Astrocyte (in vitro differentiated cells and primary cell): ENCODE results near the gene PBRM1. TPM values are rescaled to one million over a fixed set of nuclear protein-coding genes. Genes with fewer than 3 reads are reported as not detected.

ENCODE experiments used
- DNase-seq: peaks from one replicate; pipeline ENCODE4 v3.0.0-alpha.2; 2010; ENCODE audit warnings: low read depth
- FAIRE-seq: peaks from 2 replicates; lab custom pipeline; 2011; peaks lifted over from hg19 to GRCh38; lab: Jason Lieb, UNC
- H2AFZ ChIP-seq: 2 replicates; pipeline ENCODE4 v1.6.0; 2012; ENCODE audit warnings: low read depth, low read length, inconsistent platforms
- H3K27ac ChIP-seq: 2 replicates; pipeline ENCODE4 v1.5.1; 2011; ENCODE audit warnings: low read depth, low read length, inconsistent platforms
- H3K27me3 ChIP-seq: 2 replicates; pipeline ENCODE4 v1.6.0; 2011; ENCODE audit warnings: low read length, inconsistent platforms; ENCODE audit not compliant: insufficient read depth
- H3K36me3 ChIP-seq: 2 replicates; pipeline ENCODE4 v1.5.1; 2011; ENCODE audit warnings: low read length, inconsistent platforms; ENCODE audit not compliant: insufficient read depth
- H3K4me1 ChIP-seq: 2 replicates; pipeline ENCODE4 v1.5.1; 2011; ENCODE audit warnings: low read length, inconsistent platforms; ENCODE audit not compliant: insufficient read depth
- H3K4me2 ChIP-seq: 2 replicates; pipeline ENCODE4 v1.6.0; 2012; ENCODE audit warnings: low read length, inconsistent platforms
- H3K4me3 ChIP-seq: 2 replicates; pipeline ENCODE4 v1.5.1; 2011; ENCODE audit warnings: low read depth, mild to moderate bottlenecking, low read length, inconsistent platforms; ENCODE audit not compliant: insufficient read depth
- H3K79me2 ChIP-seq: 2 replicates; pipeline ENCODE4 v1.6.0; 2012; ENCODE audit warnings: mild to moderate bottlenecking, low read length, inconsistent platforms; ENCODE audit not compliant: insufficient read depth
- H3K9ac ChIP-seq: 2 replicates; pipeline ENCODE4 v1.6.0; 2012; ENCODE audit warnings: mild to moderate bottlenecking, low read length, inconsistent platforms
- H3K9me3 ChIP-seq: 2 replicates; pipeline ENCODE4 v1.5.1; 2012; ENCODE audit warnings: low read depth, mild to moderate bottlenecking, low read length, inconsistent platforms; ENCODE audit not compliant: insufficient read depth
- H4K20me1 ChIP-seq: 2 replicates; pipeline ENCODE4 v1.6.0; 2012; ENCODE audit warnings: low read length, inconsistent platforms; ENCODE audit not compliant: insufficient read depth
- H3K27ac Mint-ChIP-seq: one replicate; pipeline ENCODE4 v1.8.0; 2021; ENCODE audit warnings: mild to moderate bottlenecking, mixed read lengths; ENCODE audit not compliant: unreplicated experiment
- H3K27me3 Mint-ChIP-seq: one replicate; pipeline ENCODE4 v1.8.0; 2021; ENCODE audit warnings: low read depth, mixed read lengths; ENCODE audit not compliant: unreplicated experiment
- H3K36me3 Mint-ChIP-seq: one replicate; pipeline ENCODE4 v1.8.0; 2021; ENCODE audit warnings: low read depth, mixed read lengths; ENCODE audit not compliant: unreplicated experiment
- H3K4me1 Mint-ChIP-seq: one replicate; pipeline ENCODE4 v1.8.0; 2021; ENCODE audit warnings: low read depth, mixed read lengths; ENCODE audit not compliant: unreplicated experiment
- H3K4me3 Mint-ChIP-seq: one replicate; pipeline ENCODE4 v1.8.0; 2021; ENCODE audit warnings: mild to moderate bottlenecking, moderate library complexity, mixed read lengths; ENCODE audit not compliant: unreplicated experiment
- H3K9me3 Mint-ChIP-seq: one replicate; pipeline ENCODE4 v1.8.0; 2021; ENCODE audit warnings: mild to moderate bottlenecking, mixed read lengths; ENCODE audit not compliant: unreplicated experiment
- EZH2 ChIP-seq: IDR thresholded peaks from 2 replicates; pipeline ENCODE4 v1.6.1; 2012; ENCODE audit warnings: mild to moderate bottlenecking, low read length, inconsistent platforms; ENCODE audit not compliant: insufficient read depth
- total RNA-seq: library from RNA; stranded (reverse); gene quantifications from 2 replicates; pipeline ENCODE4 v1.2.1, GENCODE V29; 2021
- TF ChIP-seq, protein P1 (sequence below): IDR thresholded peaks from 2 replicates; pipeline ENCODE4 v1.5.1; 2011; ENCODE audit warnings: low read depth, mild to moderate bottlenecking, inconsistent platforms, low read length, moderate library complexity; ENCODE audit not compliant: insufficient read depth

Gene PBRM1
- total RNA-seq, 1 donor from 2014 or later = 54.5 TPM

DNA sequence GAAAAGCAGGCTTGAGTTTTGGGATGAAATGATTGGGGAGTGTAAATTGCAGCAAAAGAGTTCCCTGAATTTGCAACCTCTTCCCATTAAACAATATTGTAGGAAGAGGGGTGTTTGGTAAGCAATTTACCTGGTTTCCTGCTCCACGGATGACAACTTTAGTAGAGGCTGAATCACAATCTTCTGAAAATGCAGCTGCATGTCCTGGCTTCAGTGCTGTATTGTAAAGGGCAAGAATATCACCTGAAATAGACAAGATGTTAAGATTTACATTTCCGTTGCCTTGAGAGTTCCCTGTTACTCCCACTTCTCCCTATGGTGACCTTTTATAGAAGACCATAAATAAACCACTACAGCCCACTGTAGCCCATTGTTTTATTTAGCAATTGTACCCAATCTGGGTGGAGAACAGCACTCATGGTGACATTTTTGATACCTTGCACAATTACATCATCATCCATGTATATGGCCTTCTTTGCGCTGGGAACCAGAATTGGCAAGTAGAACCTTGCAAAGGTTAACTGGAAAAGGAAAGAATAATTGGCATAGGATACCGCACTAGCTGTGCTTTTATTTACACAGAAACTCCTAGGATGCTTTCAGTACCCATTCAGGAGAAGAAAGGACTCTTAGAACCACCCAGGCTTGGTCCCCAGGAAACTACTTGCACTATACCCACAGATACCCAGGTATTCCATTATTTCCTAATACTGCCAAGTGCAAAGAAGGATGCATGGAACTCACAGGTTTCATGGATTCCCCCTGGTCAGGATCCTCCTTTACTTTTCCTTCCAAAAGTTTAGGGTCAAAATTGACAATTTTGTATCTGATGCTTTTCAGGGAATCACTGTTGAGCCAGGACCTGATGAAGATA, 10.3 kb upstream of the PBRM1 start:
- no peaks in the 10 kb centered on the region for H3K9me3 ChIP-seq
- no peaks in the 10 kb centered on the region for H3K27me3 ChIP-seq
- H2AFZ ChIP-seq = no peak overlapping the region
- no peak overlapping the region for H3K4me3 ChIP-seq
- H3K27ac ChIP-seq = no peak overlapping the region
- FAIRE-seq (no peak), DNase-seq (no peak)
- H4K20me1 ChIP-seq = peaks cover 53% of the 10 kb centered on the region
- no peaks in the 10 kb centered on the region for H3K4me1 ChIP-seq
- Mint-ChIP-seq H3K27me3 (no peaks in the 10 kb centered on the region), H3K9me3 (no peaks in the 10 kb centered on the region), H3K4me3 (no peak overlapping the region), H3K4me1 (peaks cover 26% of the 10 kb centered on the region), H3K27ac (no peak overlapping the region), H3K36me3 (peaks cover 22% of the 10 kb centered on the region)
- H3K79me2 ChIP-seq = peaks cover 42% of the 10 kb centered on the region
- H3K36me3 ChIP-seq = peaks cover 65% of the 10 kb centered on the region
- no peak overlapping the region for H3K9ac ChIP-seq
- no peak overlapping the region for H3K4me2 ChIP-seq
- TF ChIP-seq, protein P1, sequence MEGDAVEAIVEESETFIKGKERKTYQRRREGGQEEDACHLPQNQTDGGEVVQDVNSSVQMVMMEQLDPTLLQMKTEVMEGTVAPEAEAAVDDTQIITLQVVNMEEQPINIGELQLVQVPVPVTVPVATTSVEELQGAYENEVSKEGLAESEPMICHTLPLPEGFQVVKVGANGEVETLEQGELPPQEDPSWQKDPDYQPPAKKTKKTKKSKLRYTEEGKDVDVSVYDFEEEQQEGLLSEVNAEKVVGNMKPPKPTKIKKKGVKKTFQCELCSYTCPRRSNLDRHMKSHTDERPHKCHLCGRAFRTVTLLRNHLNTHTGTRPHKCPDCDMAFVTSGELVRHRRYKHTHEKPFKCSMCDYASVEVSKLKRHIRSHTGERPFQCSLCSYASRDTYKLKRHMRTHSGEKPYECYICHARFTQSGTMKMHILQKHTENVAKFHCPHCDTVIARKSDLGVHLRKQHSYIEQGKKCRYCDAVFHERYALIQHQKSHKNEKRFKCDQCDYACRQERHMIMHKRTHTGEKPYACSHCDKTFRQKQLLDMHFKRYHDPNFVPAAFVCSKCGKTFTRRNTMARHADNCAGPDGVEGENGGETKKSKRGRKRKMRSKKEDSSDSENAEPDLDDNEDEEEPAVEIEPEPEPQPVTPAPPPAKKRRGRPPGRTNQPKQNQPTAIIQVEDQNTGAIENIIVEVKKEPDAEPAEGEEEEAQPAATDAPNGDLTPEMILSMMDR = no peak
- no peak for TF ChIP-seq EZH2

DNA sequence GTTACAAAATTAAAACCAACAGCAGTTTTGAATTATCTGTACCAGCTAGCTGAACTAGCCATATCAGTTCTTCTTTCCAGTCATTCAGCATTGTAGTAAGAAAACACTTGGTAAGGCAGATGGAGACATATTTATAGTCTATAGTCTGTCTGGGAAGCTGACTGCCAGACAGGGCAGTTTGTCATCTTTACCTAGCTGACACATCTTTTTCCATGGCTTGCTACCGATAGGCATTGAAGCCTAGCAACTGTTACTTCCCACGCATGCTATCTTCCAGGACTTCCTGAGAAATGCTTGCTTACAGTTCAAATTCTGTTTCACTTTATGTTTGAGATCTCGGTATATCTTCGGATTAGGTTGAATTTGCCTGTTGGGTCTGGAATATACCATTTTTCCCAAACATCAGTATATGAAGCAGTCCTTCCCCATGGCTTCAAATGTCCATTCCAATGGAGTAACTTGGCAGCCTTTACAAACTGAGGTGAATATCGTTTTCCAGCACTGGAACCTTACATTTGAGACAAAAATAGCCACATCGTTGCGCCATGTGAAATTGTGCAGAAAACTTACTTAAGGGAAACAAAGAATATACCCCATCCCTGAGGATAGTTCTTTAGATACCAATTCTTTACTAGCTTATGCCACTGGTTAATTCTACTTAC, 8.9 kb upstream of the PBRM1 start:
- FAIRE-seq = no peak
- DNase-seq = no peak
- no peaks in the 10 kb centered on the region for H3K27me3 Mint-ChIP-seq

More for the DNA sequence above, 8.9 kb upstream of the PBRM1 start:
- H3K27me3 ChIP-seq = no peaks in the 10 kb centered on the region
- Mint-ChIP-seq H3K4me1 (peaks cover 32% of the 10 kb centered on the region), H3K27ac (peak overlapping the region; percentile 19), H3K36me3 (peaks cover 30% of the 10 kb centered on the region), H3K4me3 (no peak overlapping the region), H3K9me3 (no peaks in the 10 kb centered on the region)
- H3K9me3 ChIP-seq = no peaks in the 10 kb centered on the region
- no peak overlapping the region for H3K9ac ChIP-seq
- peaks cover 39% of the 10 kb centered on the region for H3K79me2 ChIP-seq
- peaks cover 73% of the 10 kb centered on the region for H3K36me3 ChIP-seq
- peak overlapping the region; percentile 12 for H3K27ac ChIP-seq
- no peaks in the 10 kb centered on the region for H3K4me1 ChIP-seq
- H2AFZ ChIP-seq = no peak overlapping the region
- no peak overlapping the region for H3K4me2 ChIP-seq
- H4K20me1 ChIP-seq = peaks cover 62% of the 10 kb centered on the region
- TF ChIP-seq EZH2 = no peak
- TF ChIP-seq, protein P1 = no peak
- no peak overlapping the region for H3K4me3 ChIP-seq
